Fibroblast of skin of left quadriceps (primary cell): ENCODE measurements around the gene NGB.
"Not testable (repeated sequence)": the region's sequence is repeated elsewhere in the genome, so short reads cannot be mapped to it uniquely, and the experiment has no call there.

Experiments used
- DNase-seq, 2 experiments: peaks; one replicate each; pipeline ENCODE4 v3.0.0-alpha.2; 2013; ENCODE audit warnings: low read depth in 2 of 2

NGB gene

DNA sequence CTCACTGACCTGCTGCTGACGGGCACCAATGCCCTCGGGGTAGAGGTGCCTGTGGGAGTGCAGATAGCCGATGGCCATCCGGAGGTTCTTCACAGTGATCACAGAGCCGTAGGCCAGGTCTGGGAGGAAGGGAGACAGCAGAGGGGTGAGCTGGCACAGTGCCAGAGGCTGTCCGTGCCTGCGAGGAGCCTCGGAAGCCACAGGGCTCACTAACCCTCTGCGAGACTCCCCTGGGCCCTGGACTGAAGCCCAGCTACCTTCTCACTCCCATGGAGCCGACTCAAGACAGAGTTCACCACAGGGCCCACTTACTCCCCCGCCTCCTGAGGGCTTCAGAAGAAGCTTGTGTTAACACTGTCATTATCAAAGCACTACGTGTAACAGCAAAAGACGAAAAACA is 25.1 kb upstream of the NGB start:
- no peak for DNase-seq

DNA sequence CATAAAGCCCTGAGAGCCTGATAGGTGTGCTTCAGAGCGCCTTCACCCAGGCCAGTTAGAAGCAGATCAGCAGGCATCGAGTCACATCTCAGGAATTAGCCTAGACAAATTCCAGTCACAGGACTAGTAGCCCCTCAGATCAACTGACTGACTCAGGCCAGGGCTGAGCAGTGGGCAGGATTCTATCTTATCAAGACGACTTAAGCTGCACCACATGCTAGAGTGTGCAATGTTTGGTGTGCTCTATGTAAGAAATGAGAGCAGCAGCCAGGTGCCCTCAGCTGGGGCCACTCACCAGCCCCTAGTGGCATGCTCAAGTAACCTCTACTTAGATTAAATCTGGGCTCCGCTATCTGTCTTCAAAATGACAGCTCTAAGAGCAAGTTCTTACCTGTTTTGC is 19.7 kb upstream of the NGB start:
- DNase-seq = no peak

DNA sequence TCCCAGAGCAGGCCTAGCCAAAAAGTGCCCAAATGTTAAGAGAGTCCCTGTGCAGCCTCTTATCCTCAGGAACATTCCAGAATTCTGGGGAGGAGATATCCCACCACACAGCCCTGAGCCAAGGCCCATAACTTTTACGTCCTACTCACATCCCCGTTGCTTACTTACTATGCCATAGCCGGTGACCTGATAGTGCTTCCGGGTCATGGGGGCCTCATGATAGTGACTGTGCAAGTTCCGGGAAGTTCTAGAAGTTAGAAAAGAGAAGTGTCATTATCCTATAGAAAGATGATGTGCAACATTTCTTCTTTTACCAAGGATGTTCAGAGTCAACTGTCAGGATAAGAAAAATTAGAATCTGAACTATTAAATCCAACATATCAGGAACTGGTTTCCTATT is 15.6 kb upstream of the NGB start:
- DNase-seq = no peak

DNA sequence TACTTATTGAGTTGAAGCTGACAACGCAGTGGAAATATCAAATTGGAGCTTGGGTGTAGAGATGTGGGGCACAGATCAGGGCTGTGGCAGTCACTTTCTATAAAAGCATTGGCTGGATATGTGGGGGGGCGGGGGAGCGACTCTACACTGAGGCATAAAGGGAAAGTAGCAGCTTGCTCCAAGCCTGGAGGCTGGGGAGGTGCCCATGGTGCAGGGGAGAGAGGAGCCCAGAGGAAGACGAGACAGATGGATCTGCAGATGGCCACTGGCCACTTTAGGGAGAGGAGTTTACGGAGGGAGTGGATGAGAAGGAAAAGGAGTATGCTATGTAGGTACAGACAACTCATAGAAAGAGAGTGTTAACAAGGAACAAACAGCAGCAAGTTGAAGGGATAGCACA is 13.5 kb upstream of the NGB start:
- DNase-seq = no peak

DNA sequence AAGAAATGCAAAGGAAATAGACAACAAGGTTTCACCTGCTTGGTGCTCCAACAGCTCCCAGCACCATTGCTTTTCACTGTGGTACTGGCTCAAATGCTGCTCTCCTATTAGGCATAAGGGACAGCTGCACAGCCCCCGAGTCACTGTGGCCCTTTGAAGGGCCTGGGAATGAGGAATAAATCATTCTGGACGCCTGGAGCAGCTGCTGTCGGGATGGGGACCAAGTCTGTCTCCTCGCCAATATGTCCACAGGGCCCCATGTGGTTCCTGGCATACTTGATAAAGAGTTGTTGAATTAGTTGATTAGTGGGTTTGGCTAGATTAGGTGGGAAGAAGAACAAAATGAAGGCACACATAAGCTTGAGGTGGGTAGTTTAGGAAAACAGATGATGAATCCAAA is 13.1 kb upstream of the NGB start:
- DNase-seq = no peak

DNA sequence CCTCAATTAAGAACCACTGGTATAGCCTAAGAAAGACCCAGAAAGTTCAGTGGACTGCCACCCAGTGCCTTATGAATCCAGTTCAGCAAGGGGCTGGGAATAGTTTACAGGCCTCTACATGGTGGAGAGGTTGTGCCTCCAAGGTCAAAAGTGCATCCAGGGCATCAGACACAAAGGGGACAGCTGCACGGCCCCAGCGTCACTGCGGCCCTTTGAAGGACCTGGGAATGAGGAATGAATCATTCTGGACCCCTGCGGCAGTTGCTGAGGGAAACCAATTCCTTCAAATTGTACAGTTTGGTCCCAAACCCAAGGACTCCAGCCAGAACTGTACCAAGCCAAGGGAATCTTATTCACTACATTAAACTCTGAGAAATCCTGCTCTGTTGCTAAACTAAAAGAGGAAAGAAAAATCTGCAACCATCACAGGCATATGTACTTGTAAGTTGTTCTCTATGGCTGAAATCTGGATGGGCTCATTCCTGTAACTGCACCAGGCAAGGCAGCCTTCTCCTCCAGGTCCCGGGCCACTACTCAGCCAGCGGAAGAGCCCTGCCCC is 10.9 kb upstream of the NGB start:
- no peak for DNase-seq

DNA sequence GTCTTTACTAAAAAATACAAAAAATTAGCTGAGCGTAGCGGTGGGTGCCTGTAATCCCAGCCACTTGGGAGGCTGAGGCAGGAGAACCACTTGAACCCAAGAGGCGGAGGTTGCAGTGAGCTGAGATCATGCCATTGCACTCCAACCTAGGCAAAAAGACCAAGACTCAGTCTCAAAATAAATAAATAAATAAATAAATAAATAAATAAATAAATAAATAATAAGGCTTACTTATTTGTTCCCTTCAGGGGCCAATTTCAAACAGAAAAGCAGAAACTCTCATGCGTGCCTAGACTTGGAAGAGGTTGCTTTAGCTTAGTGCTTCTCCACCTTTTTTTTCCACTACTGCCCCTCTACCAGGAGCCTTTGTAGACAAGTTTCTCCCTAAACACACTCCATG is 9.9 kb upstream of the NGB start:
- not testable (repeated sequence) for DNase-seq

DNA sequence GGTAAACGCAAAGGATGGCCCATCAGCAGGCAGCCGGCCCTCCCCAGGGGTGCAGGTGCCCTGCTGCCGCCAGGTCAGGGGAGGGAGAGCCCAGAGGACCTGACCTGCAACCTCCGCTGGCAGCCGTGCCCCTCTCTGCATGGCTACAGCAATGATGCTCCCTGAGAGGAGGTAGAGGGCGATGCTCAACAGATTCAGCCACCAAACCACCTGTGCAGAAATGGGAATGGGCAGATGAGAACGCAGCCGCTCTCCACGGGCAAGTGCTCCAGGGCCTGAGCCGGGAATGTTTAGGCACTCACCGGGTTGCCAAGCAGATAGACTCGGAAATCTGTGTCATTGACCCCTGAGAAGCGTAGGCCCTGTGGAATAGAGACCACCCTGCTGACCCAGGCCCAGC is 8.7 kb upstream of the NGB start:
- DNase-seq = no peak

DNA sequence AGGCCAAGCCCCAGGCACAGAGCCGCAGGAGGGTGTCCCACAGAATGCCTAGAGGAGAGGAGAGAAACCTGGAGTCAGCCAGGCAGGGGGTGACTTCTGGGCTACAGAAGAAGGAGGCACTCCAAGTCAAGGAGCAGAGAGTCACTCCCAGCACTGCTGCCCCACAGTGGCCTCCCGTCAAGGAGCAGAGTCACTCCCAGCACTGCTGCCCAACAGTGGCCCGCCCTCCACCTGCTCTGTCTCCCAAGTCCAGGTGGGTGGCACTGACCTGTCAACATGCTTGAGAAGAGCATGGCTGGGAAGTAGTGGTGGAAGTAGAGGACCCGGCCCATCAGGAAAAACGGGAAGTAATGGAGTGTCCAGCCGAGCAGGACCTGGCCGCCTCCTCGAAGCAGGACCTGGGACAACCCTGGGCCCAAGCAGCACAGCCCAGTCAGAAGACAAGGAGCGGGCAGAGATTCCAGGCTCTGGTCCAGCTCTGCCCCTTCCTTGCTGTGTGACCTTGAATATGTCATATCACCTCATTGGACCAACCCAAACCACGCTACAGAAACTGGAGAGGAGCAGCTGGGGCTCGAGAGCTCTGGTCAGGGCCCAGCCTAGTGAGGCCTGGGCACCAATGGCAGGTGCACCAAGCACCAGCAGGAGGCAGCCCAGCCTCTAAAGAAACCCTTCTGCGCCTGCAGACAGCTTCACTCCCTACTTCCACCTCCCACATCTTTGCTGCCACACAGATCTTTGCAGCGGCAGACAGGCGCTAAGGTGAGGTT is 7.6 kb upstream of the NGB start:
- DNase-seq = no peak

DNA sequence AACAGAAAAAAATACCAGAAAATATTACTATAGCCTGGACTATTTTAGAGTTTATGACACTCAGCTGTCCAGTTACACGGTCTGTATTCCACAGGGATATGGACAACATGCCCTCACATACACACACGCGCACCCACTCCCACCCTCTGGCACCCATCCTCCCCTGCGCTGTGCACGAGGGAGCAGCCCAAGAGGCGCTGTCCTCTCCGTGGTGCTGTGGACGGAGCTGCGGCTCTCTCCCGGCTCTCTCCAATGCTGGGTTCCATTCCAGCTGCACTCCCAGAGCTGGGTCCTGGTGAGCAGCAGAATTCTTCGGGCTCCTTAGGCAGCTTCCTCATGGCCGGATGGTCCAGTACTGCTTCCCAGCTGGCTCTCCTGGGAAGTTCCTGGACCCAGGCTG is 6.0 kb upstream of the NGB start:
- DNase-seq = no peak

DNA sequence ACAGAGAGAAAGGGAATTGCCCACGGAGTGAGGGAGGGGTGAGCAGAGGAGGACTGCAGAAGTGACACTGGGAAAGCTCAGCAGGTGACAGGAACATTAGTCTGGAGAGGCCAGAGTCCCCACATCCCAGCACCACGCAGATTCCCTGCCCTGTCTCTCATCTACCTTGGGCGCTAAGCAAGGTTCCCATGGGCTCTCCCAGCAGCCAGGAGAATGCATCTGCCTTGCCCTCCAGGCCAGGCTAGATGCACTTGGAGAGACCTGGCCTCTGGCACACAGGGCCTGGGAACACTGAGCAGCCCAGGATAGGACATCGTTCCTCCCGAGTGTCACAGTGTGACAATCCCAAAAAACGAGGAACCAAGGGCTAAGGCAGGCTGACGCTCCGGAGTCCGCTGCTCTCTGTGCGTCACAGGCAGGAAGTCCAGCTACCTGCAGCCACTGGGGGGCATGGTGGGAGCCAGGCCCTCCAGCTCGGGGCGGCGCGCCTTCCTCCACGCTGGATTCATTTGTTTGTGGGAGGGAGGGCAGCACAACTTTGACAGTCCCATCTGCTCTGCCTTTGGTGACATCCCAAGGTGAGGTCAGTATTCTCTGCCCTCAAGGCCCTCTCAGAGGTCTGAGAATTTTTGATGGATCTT is 5.4 kb upstream of the NGB start:
- DNase-seq = no peak

DNA sequence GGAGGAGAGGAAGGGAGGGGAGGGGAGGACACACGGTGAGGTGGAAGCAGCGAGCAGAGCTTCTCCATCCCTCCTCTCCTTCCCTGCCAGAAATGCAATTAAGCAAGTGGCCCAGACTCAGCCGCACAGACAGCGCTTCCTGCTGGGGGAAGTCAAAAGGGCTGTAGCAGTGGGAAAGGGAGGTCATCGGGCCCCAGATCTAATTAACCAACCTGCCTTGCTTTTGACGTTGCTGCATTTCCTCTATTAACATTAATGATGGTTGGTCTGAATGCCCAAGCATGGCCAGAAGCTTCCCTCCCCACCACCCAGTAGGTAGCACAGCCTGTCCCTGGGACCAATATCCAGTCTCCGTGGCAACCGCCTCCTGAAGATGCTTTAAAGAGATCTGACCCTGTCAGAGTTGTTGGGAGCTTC is 4.6 kb upstream of the NGB start:
- DNase-seq = no peak

DNA sequence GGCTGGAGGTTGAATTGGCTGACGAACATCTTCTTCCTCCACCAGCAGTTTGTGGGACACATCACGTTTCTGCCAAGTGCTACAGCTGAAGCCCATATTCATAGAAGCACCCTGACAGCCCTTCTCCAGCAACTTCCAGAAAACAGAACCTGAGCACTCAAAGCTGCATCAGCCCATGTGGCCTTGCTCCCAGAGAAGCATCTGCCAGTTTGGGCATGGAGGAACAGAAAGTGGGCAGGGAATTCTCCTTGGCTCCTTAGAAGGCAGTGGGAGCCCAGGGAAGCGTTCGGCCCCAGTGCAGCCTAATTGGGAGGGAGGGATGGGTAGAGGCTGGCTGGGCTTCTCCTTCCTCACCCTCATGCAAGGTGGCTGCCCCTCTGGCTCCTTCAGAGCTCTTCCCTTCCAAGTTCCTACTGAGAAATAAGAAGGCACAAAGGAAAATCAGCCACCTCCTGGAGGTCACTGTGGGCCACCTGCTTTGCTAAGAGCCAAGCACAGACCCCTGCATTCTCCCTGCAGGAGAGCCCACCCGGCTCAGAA is 4.1 kb upstream of the NGB start:
- DNase-seq = no peak

DNA sequence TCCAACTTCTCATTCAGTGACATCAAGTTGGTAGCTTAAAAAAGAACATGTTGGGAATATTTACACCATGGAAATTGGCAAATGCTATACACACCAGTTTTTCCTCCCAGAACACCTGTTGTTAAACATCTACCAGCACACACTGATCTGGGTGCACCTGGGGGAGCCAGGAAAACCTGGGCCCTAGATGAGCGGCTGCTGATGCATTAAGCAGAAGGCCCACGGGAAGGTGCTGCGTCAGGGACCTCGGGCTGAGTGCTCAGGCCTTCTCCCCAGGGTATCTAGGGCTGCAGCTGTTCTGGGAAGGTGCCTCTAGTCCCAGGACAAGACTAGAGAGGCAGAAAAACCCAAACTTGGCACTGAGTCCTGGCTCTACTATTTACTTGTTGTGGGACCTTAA is 2.8 kb upstream of the NGB start:
- DNase-seq = no peak

DNA sequence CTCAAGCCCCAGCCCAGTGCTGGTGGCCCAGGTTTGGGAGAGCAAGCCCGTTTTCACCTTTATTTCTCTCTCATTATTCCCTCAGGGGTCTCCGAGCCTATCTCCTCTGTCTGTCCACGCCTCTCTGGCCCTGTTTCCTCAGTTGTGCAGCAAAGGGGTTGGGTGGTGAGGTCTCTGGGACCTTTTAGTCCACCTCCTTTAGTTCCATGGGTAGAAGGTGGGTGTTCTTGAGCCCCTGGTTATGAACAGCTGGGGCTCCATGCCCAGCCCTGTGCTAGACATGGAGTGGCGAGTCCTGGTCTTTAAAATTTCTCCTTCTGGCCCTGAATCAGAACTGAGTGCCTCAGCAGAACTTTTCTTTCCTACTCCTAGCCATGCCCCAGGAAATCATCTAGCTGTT is 1.3 kb upstream of the NGB start:
- DNase-seq = no peak

DNA sequence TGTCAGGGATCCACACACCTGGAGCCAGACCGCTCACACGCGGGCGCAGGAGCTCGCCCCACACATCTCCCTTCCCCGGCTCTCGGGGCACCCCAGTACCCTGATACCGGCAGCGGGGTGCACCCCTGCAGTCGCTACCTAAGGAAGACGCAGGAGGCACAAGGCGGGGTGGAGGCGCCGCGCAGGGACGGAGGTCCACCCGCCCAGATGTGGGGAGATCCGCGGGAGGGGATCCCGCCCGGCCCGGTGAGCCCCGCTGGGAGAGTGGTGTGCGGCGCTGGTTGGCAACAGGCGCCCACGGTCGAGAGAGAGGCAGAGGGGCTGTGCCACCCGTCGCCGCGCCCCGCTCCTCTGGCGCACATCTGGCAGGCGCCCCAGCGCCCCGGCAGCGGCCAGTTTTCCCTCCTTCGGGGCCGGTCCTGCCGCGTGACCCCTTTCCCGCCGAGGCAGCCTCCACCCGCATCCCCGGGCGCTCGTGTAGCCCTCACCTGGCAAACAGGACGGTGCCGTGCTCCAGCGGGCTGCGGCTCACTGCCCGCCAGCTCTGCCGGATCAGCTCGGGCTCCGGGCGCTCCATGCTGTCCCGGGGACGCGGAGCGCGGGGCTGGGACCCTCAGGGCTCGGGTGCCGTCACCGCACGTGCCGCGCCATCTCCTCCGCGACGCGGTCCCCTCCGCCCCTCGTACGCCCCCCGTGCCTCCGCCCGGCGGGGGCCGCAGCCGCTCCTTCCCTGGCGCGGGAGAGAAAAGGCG is 469 bp downstream of the NGB start:
- DNase-seq = no peak

DNA sequence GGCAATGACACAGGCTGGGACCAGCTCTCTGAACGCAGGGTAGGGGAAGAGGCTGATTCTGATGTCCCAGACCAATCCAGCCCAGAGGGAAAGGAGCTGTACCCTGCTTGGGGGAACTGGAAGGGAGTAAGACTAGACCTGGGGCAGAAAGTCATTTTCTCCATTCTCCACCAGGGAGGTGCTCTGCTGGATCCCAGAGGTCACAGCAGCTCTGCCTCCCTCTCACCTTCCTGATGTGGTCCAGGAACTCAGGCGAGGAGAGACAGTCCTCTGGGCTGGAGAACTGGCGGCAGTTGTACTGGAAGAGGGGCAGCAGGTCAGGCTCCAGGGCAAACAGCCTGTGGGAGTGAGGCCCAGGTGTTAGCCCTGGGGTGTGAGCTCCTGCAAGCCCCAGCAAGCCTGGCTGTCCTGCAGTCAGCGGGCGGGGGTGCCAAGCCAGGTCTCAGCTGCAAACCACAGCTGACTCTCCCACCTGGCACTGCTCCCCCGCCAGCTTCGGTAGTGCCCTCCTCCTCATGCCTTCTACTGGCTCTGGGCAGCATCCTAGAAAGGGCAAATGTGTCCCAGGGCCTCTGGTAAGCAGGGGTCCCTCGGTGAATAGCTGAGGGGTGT is 1.9 kb downstream of the NGB start:
- DNase-seq = no peak

DNA sequence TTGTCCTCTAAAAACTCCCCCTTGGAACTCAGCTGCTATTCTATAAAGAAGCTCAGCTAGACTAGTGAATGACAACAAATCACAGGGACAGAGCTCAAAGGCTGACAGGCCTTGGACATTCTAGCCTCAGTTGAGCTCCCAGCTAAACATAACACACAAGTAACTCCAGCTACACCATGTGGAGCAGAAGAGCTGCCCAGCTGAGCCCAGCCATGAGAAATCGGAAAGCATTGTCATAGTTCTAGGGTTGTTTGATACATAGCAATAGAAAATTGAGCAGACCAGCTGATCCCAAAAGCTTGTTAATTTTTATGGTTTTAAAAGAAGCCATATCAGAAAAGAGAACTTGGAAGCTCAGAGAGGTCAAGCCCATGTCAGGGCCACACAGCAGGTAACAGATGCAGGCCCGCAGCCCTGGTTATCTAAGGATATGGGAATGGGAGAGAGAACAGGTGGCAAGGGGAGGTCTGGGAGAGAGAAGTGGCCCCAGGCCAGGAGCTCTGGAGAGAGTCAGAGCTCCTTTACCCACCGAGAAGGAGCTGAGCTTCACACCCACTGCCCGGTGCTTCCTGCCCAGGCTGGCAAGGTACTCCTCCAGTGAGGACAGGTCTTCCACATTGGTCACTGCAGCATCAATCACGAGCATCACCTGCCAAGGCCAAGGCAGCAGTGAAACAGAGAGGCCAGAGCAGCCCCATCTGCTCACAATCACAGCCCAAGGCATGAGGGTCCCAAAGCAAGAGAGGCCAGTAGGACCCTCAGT is 2.9 kb downstream of the NGB start:
- no peak for DNase-seq

DNA sequence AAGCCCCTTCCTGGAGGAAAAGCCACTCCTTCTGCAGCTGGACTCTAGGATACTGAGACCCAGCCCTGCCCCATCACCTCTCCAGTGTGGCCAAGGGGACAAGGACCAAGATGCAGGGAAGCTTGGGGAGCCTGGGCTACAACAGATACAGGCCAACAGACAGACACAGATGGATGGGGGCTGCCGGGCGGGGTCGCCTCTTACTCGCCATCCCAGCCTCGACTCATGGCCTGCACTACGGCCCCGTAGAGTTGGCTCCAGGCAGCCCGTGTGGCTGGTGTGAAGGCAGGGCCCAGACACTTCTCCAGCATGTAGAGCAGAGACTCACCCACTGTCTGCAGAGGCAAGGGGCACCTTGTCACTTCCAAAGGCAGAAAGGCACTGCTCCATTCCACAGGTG is 4.7 kb downstream of the NGB start:
- DNase-seq = no peak

DNA sequence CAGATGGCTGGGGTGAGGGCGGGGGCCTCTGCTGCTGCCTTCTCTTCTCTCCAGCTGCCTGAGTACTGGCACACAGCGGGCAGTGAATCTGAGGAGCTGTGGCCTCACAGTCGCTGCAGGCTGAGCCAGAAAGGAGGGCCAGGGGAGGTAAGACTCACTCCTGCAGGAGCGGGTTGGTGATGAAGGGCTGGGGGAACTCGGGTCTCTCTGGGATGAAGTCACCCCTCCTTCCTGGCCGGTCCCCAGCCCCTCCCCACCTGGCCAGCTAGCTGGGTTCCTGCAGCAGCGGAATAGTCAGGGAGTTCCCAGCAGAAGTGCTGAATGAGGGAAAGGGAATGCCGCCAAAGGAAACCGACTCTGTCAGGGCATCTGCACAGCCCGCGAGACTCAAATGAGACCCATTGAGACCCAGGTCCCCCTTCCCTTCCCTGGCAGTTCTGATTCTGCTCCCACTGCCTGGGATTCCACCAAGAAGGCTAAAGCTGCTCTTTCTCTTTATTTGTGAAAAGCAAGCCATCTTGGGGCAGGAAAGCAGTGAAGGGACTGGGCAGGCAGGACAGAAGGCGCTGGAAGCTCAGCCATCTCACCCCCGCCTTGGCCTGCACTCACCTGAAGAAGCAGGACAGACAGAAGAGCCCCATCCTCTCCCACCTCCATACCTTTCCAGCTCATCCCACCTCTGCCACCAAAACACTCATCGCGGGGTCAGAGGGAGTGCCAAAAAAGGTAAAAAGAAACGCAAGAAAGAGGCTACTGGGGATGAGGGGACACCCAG is 5.3 kb downstream of the NGB start:
- no peak for DNase-seq

DNA sequence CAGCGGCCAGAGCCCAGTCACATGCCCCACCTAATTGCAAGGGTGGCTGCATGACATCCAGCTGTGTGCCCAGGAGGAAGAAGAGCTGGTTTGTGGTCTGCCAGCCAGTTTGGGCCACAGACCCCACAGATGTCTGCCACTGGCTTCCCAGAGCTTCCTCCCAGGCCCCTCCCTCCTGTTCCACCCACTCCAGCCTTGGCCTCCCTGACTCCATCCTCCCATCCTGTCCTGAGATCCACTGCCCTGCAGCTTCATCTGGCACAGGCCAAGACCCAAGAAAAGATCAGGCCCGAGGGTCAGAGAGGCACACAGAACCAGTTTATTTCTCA is 5.9 kb downstream of the NGB start:
- DNase-seq = no peak
